Nephron (organoid): Measurements from ENCODE around the gene PLXNA4.

Experiments
- H3K27ac Mint-ChIP-seq, 3 experiments: 2 replicates each; pipeline ENCODE4 v1.8.0; 2020; ENCODE audit warnings: mixed read lengths in 3 of 3, mild to moderate bottlenecking in 2 of 3, moderate library complexity in 1 of 3
- H3K27me3 Mint-ChIP-seq: 2 replicates; pipeline ENCODE4 v1.8.0; 2021; ENCODE audit warnings: low read depth, mild to moderate bottlenecking, moderate library complexity, mixed read lengths
- H3K36me3 Mint-ChIP-seq: 2 replicates; pipeline ENCODE4 v1.8.0; 2020; ENCODE audit warnings: low read depth, mixed read lengths
- H3K4me1 Mint-ChIP-seq: 2 replicates; pipeline ENCODE4 v1.8.0; 2020; ENCODE audit warnings: mixed read lengths
- H3K4me3 Mint-ChIP-seq, 3 experiments: 2 replicates each; pipeline ENCODE4 v1.8.0; 2020; ENCODE audit warnings: mild to moderate bottlenecking in 3 of 3, mixed read lengths in 3 of 3, moderate library complexity in 2 of 3
- H3K9me3 Mint-ChIP-seq: 2 replicates; pipeline ENCODE4 v1.8.0; 2020; ENCODE audit warnings: mixed read lengths
- CTCF ChIP-seq, 3 experiments: fragments of 200-600 bp; sonication (generic); IDR thresholded peaks; one replicate each; pipeline ENCODE4 v1.5.0; 2021; ENCODE audit warnings: antibody characterized with exemption in 3 of 3; ENCODE audit not compliant: unreplicated experiment in 3 of 3

PLXNA4 gene

DNA sequence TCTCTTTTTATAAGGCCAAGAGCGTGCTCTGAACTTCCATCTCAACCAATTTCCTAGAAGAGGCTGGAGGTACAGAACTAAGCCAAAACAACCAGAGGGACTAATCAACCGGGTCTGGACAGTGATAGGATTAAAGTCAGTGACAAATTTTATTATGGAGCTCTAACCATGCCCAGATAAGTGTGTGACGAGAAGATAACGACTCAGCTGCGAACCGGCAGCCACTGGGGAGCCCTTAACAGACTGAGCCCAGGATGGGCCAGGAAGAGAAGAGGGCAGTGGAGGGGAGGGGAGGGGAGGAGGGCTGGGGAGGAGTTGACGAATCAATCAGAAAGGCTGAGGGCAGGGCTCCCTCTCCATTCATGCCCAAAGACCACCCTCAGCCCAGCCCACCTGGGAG lies 119.9 kb downstream of the PLXNA4 start:
- Mint-ChIP-seq H3K9me3 (no peaks in the 10 kb centered on the region), H3K4me3 (no peak overlapping the region), H3K4me1 (peaks cover 4% of the 10 kb centered on the region), H3K36me3 (no peaks in the 10 kb centered on the region), H3K27me3 (peaks cover 21% of the 10 kb centered on the region), H3K27ac (no peak overlapping the region)
- TF ChIP-seq CTCF (IDR thresholded peaks at IDR 0.05; ENCODE audit: unreplicated experiment in 3 of 3), result no peak

- no peak for TF ChIP-seq CTCF (IDR thresholded peaks at IDR 0.05; ENCODE audit: unreplicated experiment in 3 of 3)
Measured at GRCh38 chr7:132455378-132455777, 120.9 kb downstream of the PLXNA4 start.

DNA sequence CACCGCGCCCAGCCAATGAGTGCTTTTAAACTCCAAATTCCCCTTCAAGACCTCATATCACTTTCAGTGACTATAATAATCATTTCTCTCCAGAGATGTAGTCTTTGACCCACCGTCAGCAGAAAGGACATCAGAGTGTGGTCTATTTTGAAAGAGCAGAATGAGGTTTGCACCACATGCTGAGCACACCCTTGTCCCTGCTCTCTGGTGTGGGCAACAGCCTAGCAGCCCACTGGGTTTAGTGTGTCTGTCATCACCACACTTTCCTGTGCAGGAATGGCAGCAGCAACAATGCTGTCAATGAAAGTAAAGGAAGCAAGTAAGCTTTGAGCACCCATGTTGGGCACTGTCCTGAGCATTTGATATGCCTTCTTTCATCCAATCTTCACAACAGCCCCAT lies 122.4 kb downstream of the PLXNA4 start:
- H3K9me3 Mint-ChIP-seq, result no peaks in the 10 kb centered on the region
- no peaks in the 10 kb centered on the region for H3K36me3 Mint-ChIP-seq
- no peak for TF ChIP-seq CTCF (IDR thresholded peaks at IDR 0.05; ENCODE audit: unreplicated experiment in 3 of 3)
- H3K4me3 Mint-ChIP-seq, result no peak overlapping the region
- H3K4me1 Mint-ChIP-seq, result no peaks in the 10 kb centered on the region
- no peak overlapping the region for H3K27ac Mint-ChIP-seq
- H3K27me3 Mint-ChIP-seq, result peaks cover 27% of the 10 kb centered on the region

More at GRCh38 chr7:132455378-132455777, 120.9 kb downstream of the PLXNA4 start:
- peaks cover 23% of the 10 kb centered on the region for H3K27me3 Mint-ChIP-seq
- H3K9me3 Mint-ChIP-seq, result no peaks in the 10 kb centered on the region
- H3K36me3 Mint-ChIP-seq, result no peaks in the 10 kb centered on the region
- no peaks in the 10 kb centered on the region for H3K4me1 Mint-ChIP-seq
- H3K27ac Mint-ChIP-seq, result no peak overlapping the region
- no peak overlapping the region for H3K4me3 Mint-ChIP-seq

DNA sequence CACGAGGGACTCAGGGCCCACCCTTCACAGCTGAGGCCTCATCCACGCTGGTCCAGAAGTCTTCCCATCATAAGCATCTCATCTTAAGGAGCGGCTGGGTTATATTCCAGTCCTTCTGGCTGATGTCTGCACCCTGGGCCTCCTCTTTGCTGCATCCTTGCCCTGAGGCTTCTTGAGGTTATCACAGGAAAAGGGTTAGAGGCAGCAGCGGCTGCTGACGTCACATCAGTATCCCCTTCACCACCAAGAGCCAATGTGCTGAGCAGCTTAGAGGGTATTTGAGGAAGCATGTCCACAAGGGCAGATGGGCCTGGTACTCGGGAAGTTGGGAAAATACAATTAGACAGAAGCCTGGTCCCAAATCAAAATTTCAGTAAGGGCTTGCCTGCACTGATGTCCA lies 125.1 kb downstream of the PLXNA4 start:
- Mint-ChIP-seq H3K36me3 (no peaks in the 10 kb centered on the region), H3K4me1 (no peaks in the 10 kb centered on the region), H3K27me3 (peaks cover 22% of the 10 kb centered on the region), H3K27ac (no peak overlapping the region), H3K9me3 (no peaks in the 10 kb centered on the region), H3K4me3 (no peak overlapping the region)
- no peak for TF ChIP-seq CTCF (IDR thresholded peaks at IDR 0.05; ENCODE audit: unreplicated experiment in 3 of 3)

- no peak overlapping the region for H3K27ac Mint-ChIP-seq
- no peaks in the 10 kb centered on the region for H3K4me1 Mint-ChIP-seq
- no peak overlapping the region for H3K4me3 Mint-ChIP-seq
- peaks cover 22% of the 10 kb centered on the region for H3K27me3 Mint-ChIP-seq
- no peaks in the 10 kb centered on the region for H3K9me3 Mint-ChIP-seq
- H3K36me3 Mint-ChIP-seq, result no peaks in the 10 kb centered on the region
- no peak for TF ChIP-seq CTCF (IDR thresholded peaks at IDR 0.05; ENCODE audit: unreplicated experiment in 3 of 3)
Measured at GRCh38 chr7:132450696-132451095, 125.6 kb downstream of the PLXNA4 start.

- no peak overlapping the region for H3K4me3 Mint-ChIP-seq
- H3K27ac Mint-ChIP-seq, result no peak overlapping the region
- no peaks in the 10 kb centered on the region for H3K4me1 Mint-ChIP-seq
- peaks cover 21% of the 10 kb centered on the region for H3K27me3 Mint-ChIP-seq
- no peaks in the 10 kb centered on the region for H3K9me3 Mint-ChIP-seq
- H3K36me3 Mint-ChIP-seq, result no peaks in the 10 kb centered on the region
- no peak for TF ChIP-seq CTCF (IDR thresholded peaks at IDR 0.05; ENCODE audit: unreplicated experiment in 3 of 3)
Measured at GRCh38 chr7:132450188-132450587, 126.1 kb downstream of the PLXNA4 start.
